Activated naive CD4-positive, alpha-beta T cell treated with anti-CD3 and anti-CD28 coated beads, Interleukin-2, amount 50 U/mL, for 16 hours (primary cell): Measurements from ENCODE around the gene ANKMY1.

Source experiments
- DNase-seq: peaks from one replicate; pipeline ENCODE4 v3.0.0-alpha.2; 2020

ANKMY1 gene

GRCh38 chr2:240457223-240458043 lies 100.4 kb downstream of the ANKMY1 start:
- no peak for DNase-seq

- no peak for DNase-seq
Observed at GRCh38 chr2:240456447-240457222, 101.2 kb downstream of the ANKMY1 start.

- DNase-seq: no peak
Observed at GRCh38 chr2:240455647-240456446, 101.9 kb downstream of the ANKMY1 start.

GRCh38 chr2:240455272-240455646 lies 102.5 kb downstream of the ANKMY1 start:
- DNase-seq: no peak

GRCh38 chr2:240454106-240454901 lies 103.5 kb downstream of the ANKMY1 start:
- no peak for DNase-seq

GRCh38 chr2:240453461-240454105 lies 104.2 kb downstream of the ANKMY1 start:
- no peak for DNase-seq

GRCh38 chr2:240452462-240453256 lies 105.1 kb downstream of the ANKMY1 start:
- no peak for DNase-seq

GRCh38 chr2:240451791-240452461 lies 105.9 kb downstream of the ANKMY1 start:
- DNase-seq: no peak

GRCh38 chr2:240451108-240451611 lies 106.6 kb downstream of the ANKMY1 start:
- DNase-seq: no peak

GRCh38 chr2:240450532-240451107 lies 107.2 kb downstream of the ANKMY1 start:
- no peak for DNase-seq

GRCh38 chr2:240449764-240450531 lies 107.8 kb downstream of the ANKMY1 start:
- DNase-seq: no peak

- no peak for DNase-seq
Observed at GRCh38 chr2:240448387-240449274, 109.2 kb downstream of the ANKMY1 start.

- DNase-seq: no peak
Observed at GRCh38 chr2:240447934-240448333, 109.9 kb downstream of the ANKMY1 start.

- DNase-seq: no peak
Observed at GRCh38 chr2:240447331-240447730, 110.5 kb downstream of the ANKMY1 start.

GRCh38 chr2:240446664-240447175 lies 111.1 kb downstream of the ANKMY1 start:
- no peak for DNase-seq

- no peak for DNase-seq
Observed at GRCh38 chr2:240445961-240446663, 111.7 kb downstream of the ANKMY1 start.

- DNase-seq: no peak
Observed at GRCh38 chr2:240444464-240444863, 113.3 kb downstream of the ANKMY1 start.
